Jurkat, Clone E6-1 (cell line): ENCODE results near the gene BPIFB2.
"Not testable (repeated sequence)": the region's sequence is repeated elsewhere in the genome, so short reads cannot be mapped to it uniquely, and the experiment has no call there.

ENCODE experiments used
- DNase-seq: peaks from one replicate; pipeline ENCODE4 v3.0.0-alpha.2; 2011; ENCODE audit warnings: low read depth, low spot score
- H3K4me3 ChIP-seq: 2 replicates; pipeline ENCODE4 v1.5.1; 2011; ENCODE audit warnings: mild to moderate bottlenecking, low read length, control low read depth, moderate library complexity

BPIFB2 gene

DNA sequence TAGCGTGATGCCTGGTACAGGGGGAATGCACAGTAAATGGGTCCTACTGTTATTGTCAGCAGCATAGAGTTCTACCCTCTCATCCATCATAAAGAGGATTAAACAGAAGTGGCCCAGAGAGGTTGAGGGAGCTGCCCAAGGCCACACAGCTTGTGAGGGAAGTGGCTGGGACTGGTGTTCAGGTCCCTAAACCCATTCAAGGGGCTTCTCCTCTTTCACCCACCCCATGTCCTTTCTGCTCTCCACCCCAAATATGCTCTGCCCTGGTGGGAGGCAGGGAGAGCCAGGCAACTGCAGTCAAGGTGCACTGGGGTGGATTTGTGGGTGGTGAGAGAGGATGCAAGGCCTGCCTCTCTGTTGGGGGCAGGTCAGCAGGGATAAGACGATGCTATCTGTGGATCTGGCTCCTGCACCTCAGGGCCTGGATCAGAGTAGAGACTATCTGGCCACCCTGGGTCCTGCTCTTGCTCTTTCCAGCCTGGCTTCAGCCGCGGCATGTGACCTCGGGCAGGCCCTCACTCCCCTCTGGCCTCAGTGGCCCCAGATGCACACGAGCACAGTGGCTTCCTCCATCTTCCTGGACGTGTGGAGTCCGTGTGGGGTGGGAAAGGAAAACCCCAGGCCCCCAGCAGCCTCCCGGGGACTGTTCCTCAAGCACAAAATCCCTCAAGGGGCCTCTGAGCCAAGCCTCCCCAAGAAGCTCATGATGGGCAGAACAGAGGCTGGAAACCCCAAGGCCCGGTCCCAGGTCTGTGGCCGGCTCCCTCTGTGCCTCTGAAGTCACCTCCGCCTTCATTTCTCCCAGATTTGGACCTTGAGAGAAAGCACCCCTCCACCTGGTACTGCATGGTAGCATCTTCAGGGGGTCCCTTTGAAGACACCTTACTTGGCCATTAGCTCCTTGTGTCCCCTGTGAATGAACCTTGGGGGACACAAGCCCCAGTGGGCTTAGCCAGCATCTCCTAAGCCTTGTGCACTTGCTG lies 20.6 kb downstream of the BPIFB2 start:
- DNase-seq = no peak

GRCh38 chr20:33028875-33029274 lies 21.4 kb downstream of the BPIFB2 start:
- H3K4me3 ChIP-seq = no peak overlapping the region
- DNase-seq = no peak

More for the DNA sequence above, 20.6 kb downstream of the BPIFB2 start:
- no peak overlapping the region for H3K4me3 ChIP-seq

DNA sequence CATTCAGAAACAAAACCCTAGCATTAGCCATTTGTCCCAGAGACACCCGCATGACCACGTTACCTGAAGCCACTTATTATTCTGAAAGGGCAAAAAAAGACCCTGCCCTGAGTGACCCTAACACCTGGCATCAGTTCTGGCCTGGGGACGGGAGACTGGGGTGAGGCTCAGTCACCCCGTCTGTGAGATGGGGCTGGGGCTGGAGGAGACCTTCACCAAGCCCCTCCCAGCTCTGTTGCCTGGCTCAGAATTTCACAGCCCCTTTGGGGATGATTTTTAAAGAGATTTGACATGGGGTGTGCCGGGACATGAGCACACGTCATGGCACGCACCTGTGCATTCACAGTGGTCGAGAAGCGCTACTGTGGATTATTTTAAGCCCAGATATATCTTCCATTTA lies 22.6 kb downstream of the BPIFB2 start:
- no peak overlapping the region for H3K4me3 ChIP-seq
- no peak for DNase-seq

DNA sequence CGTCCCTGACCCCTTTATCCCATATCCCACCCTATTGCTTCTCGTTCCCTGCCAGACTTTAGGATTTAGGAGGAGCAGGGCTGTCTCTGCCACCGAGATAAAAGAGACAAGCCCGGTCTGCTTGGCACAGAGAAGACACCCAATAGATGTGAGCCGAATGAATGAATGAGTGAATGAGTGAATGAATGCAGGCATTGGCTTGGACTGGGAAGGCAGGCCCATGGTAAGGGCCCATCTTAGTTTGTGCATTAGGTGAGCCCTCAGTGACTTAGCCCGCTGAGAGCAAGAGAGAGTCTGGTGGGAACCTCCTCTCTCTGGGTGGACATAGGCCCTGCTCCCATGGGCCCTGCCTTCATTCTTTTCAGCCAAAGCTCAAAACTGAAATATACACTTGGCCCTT lies 23.1 kb downstream of the BPIFB2 start:
- no peak overlapping the region for H3K4me3 ChIP-seq
- no peak for DNase-seq

GRCh38 chr20:33031531-33031930 lies 24.0 kb downstream of the BPIFB2 start, which contains the start of gene BPIFB6:
Gene BPIFB6 (plus strand): TSS chr20:33031648. CDS start chr20:33031648, 0 bp downstream.
- H3K4me3 ChIP-seq = no peak within 1 kb of the TSS
- DNase-seq = no peak

- no peak for DNase-seq
- H3K4me3 ChIP-seq = no peak overlapping the region
Observed at GRCh38 chr20:33032555-33032954, 25.1 kb downstream of the BPIFB2 start.

DNA sequence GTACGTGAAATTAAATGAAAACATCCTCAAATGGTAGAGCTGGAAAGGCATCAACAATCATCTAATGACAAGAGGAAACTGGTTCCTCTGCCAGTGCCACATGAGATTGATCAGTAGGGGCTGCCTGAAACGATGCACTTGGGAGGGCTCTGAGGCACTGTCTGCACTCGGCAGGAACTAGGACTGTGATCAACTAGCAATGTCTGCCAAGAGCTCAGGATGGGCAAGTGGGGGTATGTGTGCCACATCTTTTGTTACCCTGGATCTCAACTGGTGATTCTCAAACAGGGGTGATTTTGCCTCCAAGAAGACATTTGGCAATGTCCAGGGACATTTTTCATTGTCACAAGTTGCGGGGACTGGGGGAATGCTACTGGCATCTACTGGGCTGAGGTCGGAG lies 25.9 kb downstream of the BPIFB2 start:
- no peak for DNase-seq
- H3K4me3 ChIP-seq = no peak overlapping the region

- no peak overlapping the region for H3K4me3 ChIP-seq
- no peak for DNase-seq
Observed at GRCh38 chr20:33034115-33034514, 26.6 kb downstream of the BPIFB2 start.

DNA sequence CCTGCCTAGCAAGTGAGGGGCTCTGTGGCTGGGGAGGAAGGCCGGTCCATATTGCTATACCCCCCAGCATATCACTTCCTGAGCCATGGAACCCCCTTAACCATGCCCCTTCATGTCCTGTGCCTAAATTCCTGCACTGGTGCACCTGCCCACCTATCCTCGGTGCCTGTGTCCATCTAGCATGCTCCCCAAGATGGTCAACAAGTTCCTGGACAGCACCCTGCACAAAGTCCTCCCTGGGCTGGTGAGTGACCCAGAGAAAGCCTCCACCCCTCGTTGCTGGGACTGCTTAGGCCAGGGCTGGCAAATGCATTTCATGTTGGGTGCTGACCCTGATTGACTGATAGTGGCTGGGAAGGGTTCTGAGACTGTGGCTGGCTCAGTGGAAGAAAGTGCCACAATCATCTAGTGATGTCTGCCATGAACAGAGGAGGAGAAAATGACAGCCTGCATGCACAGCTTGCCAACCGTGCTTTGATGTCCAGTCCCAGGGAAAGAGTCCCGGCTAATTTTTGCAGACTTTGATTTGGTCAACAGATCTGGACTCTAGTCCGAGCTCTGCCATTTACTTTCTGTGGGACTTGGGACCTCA lies 27.5 kb downstream of the BPIFB2 start:
- DNase-seq = no peak
- H3K4me3 ChIP-seq = no peak overlapping the region

GRCh38 chr20:33037456-33037855 lies 30.0 kb downstream of the BPIFB2 start:
- no peak for DNase-seq
- H3K4me3 ChIP-seq = no peak overlapping the region

DNA sequence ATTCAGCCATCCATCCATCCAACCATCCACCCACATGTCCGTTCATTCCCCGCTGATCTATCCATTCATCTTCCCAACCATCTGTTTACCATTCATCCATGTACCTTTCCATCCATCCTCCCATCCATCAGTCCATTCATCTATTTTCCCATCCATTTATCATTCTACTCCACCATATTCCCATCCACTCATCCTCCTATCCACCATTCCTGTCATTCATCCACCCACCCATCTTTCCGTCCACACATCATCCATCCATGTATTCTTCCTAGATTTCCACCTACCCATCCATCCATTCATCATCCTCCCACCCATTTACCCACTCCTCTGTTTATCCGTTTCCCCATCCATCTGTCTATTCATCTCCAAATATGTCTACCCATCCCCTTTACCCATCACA lies 30.7 kb downstream of the BPIFB2 start:
- no peak for DNase-seq
- H3K4me3 ChIP-seq = no peak overlapping the region

- no peak overlapping the region for H3K4me3 ChIP-seq
- DNase-seq = no peak
Observed at GRCh38 chr20:33042430-33042829, 34.9 kb downstream of the BPIFB2 start.

- DNase-seq = no peak
- H3K4me3 ChIP-seq = no peak overlapping the region
Observed at GRCh38 chr20:33042983-33043730, 35.7 kb downstream of the BPIFB2 start.

GRCh38 chr20:33043731-33044181 lies 36.3 kb downstream of the BPIFB2 start:
- H3K4me3 ChIP-seq = no peak overlapping the region
- no peak for DNase-seq

DNA sequence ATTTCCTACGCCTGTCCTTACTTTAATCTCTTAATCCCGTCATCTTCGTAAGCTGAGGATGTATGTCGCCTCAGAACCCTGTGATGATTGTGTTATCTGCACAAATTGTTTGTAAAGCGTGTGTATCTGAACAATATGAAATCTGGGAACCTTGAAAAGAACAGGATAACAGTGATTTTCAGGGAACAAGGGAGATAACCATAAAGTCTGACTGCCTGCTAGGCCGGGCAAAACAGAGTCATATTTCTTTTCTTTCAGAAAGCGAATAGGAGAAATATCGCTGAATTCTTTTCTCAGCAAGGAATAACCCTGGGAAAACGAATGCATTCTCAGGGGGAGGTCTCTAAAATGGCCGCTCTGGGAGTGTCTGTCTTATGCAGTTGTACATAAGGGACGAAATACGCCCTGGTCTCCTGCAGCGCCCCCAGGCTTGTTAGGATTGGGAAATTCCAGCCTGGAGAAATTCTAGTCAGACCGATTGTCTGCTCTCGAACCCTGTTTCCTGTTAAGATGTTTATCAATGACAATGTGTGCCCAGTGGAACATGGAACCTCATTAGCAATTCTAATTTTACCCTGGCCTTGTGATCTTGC lies 37.7 kb downstream of the BPIFB2 start:
- not testable (repeated sequence) for DNase-seq, H3K4me3 ChIP-seq

DNA sequence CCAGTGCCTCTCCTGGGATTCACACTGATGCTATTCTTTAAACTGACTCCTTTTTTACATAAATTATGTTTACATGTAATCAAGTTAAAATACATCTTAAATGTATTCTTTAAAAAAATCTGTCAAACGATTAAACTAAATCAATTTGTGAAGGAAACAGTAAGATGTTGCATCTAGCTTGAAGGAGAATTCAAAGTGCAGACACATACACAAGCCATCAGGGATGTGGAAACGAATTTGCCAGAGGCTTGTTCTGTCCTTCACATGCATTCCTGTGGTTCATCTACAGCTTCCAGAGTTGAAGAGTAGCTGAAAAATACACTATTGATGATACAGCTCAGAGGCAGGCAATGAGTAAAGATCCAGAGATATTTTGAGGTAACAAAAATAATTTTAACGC lies 38.9 kb downstream of the BPIFB2 start:
- no peak for DNase-seq
- no peak overlapping the region for H3K4me3 ChIP-seq

DNA sequence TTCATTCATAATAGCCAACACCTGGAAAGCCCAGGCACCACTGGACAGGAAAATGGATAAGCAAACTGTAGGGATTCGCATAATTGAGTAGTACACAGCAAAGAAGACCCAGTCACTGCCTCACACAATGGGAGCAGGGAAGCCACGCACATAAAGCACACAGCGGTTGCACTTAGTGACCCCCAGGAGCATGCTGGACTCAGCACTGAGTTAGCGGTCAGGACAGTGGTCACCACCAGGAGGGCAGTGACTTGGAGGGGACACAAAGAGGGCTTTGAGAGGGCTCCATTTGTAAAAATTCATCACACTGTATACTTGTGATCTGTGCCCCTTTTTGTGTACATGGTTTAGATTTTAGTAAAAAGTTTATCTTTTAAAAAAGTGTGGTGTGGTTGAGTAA lies 43.8 kb downstream of the BPIFB2 start:
- H3K4me3 ChIP-seq = no peak overlapping the region
- DNase-seq = no peak

- H3K4me3 ChIP-seq = no peak within 1 kb of the TSS
- DNase-seq = no peak
Observed at GRCh38 chr20:33053291-33054106, 46.0 kb downstream of the BPIFB2 start, which contains the start of gene BPIFB3. Gene BPIFB3 (plus strand): TSS chr20:33053903. CDS start chr20:33055436, 1,533 bp downstream.
